ENCODE results near the gene PIM3. TPM values are rescaled to one million over a fixed set of nuclear protein-coding genes. Genes with fewer than 3 reads are reported as not detected.
A peak's percentile ranks its signal among the peaks of the same experiment; 100 is the strongest.

Gene PIM3
- total RNA-seq, 1 experiment from 2014 or later = 9.3 TPM

DNA sequence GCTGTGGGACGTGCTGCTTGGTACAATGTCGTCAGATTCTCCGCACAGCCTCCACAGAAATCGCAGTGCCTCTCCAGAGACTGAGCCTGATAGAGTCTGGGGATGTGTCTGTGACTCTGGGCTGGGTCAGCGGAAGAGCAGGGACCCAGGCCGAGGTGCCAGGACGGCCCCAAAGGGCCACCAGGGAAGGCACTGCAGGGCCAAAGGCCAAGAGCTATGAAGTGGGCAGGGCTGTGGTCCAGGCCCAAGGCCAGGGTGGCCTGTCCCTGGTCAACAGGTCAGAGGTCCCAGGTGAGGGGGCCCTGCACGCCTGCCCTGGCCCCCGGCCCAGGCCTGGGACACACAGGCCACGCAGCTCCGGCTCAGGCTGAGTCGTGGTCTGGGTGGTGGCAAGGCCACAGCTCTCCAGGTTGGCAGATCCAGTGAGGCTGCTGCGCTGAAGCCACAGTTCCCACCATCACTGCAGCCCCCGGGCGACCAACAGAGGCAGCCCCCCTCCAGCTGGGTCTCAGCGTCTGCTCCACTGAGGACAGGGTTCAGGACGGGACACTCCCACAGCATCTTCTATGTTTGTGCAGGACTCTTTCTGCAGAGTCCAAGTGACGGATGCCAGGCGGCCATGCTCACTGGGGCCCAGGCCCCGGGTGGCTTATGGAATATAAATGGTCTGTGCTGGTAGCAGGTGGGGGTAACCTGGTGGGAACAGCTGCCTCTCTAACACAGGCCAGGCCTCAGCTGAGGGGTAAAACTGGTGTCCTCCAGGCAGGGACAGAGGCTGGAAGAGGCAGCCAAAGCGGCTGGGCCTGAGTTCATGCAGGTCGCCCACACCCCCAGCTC is 4.8 kb upstream of the PIM3 start:
- no peak for DNase-seq (ENCODE audit: low read depth)

DNA sequence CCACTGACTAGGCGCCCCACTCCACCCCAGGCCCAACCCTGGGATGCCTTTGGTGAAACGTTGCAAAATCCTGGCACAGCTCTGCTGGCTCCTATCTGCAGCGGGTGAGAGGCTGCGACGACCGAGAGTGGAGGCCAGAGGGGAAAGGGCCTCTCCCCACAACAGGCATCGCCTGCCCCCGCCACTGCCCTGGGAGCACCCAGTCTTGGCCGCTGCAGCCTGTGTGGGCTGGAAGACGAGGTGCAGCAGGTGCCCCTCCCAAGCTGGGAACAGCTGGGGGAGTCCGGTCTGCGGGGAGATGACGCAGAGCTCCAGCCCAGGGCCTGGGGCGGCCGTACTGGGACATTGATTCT is 4.2 kb upstream of the PIM3 start:
- DNase-seq (ENCODE audit: low read depth) = no peak

DNA sequence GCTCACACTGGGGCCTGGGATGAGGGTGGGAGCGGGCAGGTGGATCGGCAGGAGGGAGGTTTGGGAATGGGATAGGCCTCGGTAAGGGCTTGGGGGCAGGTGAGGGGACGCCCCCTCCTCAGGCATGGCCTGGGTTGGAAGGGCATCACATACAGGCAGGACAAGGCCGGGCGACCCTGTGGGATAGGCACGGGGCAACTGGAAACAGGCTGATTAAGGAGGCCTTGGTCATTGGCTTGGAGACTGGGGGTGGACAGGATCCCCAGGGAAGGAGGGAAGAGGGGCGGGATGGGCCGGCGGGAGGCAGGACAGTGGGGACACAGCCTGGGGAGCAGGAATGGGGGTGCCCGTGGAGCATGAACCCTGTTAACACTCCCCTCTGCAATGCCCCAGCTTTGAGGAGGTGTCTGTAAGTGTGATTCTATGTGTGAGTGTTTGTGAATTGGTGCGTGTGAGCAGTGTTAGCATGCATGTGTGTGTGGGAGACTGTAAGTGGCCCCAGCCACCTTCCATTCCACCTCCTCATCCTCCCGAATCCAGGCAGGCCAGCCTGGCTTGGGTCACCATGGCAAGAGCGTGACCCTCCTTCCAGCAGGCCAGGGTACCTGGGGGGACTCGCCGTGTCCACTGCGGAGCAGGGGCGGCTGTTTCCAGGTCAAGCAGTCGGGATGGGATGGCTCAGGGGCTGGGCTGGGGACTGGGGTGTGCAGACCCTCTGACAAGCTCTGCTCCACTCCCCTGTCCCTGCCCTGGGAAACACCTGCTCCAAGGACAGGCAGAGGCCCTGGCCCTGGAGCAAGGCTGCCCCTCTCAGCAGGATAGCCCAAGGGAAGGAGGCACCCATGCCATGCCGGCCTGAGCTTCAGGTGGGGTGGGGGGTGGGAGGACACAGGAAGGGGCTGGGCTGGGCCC is 3.4 kb upstream of the PIM3 start:
- DNase-seq (ENCODE audit: low read depth) = no peak

DNA sequence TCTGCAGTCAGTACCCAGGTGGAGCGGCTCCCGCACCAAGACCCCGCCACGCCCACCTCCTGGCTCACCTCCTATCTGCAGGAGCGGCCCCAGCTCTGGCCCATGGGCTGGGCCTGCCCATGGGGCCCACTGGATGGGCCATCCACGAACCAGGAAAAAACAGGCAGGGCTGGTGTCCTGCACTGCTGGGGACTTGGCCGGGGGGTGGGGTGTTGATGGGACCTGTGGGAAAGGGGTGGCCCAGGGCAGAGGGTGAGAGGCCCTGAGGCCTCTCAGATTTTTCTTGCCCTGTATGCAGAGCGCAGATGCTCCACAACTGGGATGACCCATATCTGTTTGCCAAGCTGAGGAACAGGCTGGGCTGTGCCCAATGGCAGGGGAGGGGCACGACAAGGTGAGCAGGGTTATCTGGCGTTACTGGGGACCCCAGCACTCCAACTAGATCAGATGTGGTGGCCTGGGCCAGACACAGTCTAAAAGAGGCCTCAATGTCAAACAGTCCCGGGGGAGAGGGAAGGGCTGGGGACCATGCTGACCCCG is 2.7 kb upstream of the PIM3 start:
- no peak for DNase-seq (ENCODE audit: low read depth)

GRCh38 chr22:49958366-49958921 is 2.1 kb upstream of the PIM3 start:
- no peak for DNase-seq (ENCODE audit: low read depth)

- no peak for DNase-seq (ENCODE audit: low read depth)
Measured at GRCh38 chr22:49958931-49959781, 1.4 kb upstream of the PIM3 start.

DNA sequence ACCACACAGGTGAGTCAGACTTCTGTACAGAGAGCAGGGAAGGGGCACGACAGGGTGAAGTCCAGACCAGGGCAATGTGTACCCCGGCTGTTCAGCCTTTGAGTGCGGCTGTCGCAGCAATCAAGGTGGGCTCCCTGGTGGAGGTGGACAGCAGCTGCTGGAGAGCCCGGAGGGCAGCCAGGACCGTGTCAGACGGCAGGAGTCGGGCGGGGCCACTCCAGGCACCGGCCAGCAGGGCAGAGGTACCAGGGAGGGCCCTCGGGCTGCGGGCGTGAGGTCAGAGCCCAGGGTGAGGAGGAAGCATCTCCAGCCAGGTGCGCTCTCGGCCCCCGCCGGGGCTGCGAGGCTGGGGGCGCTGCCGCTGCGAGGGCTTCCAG is 802 bp upstream of the PIM3 start:
- DNase-seq (ENCODE audit: low read depth) = peak; percentile 44

GRCh38 chr22:49961005-49961600 is 531 bp downstream of the PIM3 start:
- peak; percentile 37 for DNase-seq (ENCODE audit: low read depth)

- no peak for DNase-seq (ENCODE audit: low read depth)
Measured at GRCh38 chr22:49961601-49962011, 1.0 kb downstream of the PIM3 start.

- peak; percentile 93 for DNase-seq (ENCODE audit: low read depth)
Measured at GRCh38 chr22:49962012-49962750, 1.6 kb downstream of the PIM3 start.

- DNase-seq (ENCODE audit: low read depth) = no peak
Measured at GRCh38 chr22:49962751-49963646, 2.4 kb downstream of the PIM3 start.

- no peak for DNase-seq (ENCODE audit: low read depth)
Measured at GRCh38 chr22:49963647-49964026, 3.1 kb downstream of the PIM3 start.

DNA sequence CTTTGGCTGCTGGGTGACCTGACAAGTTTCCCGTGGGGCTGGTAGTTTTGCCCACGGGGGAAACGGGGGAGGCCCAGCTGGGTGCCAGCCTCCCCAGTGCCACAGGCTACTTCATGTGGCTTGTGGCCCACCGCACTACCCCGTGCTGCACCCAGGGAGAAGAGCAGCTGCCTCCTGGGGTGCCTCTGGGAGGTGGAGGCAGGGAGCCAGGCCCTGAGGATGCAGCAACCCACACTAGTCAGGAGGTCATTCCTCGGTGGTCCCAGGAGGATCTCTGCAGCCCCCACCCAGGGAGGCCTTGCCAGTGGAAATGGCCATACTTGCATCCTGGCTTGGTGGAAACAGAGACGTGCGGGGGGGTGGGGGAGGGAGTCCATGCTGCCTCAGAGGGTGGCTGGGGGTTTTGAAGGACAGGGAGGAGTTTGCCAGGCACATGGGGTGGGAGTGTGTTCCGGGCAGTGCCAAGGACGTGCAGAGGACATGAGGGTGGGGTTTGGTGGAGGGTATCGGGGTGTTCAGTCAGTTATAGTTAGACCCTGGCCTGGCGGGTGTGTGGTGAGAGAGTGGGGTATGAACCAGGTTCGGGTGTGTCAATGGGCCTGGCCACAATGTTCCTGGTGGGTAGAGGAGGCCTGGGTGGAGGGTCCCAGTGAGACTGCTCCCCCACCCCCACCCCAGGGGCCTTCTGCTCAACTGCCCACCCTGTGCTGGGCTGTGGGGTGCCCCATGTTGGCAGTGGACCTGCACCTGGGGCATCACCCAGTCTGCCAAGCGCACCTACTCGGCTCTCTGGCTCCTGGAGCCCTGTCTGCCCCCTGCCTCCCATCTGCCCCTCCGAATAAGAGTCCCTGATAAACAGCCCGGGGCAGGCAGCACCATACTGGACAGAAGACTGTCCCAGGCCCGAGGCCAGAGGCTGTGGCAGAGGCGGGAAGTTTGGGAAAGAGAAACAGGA is 3.8 kb downstream of the PIM3 start:
- DNase-seq (ENCODE audit: low read depth) = no peak

- DNase-seq (ENCODE audit: low read depth) = no peak
Measured at GRCh38 chr22:49965091-49966040, 4.8 kb downstream of the PIM3 start.

DNA sequence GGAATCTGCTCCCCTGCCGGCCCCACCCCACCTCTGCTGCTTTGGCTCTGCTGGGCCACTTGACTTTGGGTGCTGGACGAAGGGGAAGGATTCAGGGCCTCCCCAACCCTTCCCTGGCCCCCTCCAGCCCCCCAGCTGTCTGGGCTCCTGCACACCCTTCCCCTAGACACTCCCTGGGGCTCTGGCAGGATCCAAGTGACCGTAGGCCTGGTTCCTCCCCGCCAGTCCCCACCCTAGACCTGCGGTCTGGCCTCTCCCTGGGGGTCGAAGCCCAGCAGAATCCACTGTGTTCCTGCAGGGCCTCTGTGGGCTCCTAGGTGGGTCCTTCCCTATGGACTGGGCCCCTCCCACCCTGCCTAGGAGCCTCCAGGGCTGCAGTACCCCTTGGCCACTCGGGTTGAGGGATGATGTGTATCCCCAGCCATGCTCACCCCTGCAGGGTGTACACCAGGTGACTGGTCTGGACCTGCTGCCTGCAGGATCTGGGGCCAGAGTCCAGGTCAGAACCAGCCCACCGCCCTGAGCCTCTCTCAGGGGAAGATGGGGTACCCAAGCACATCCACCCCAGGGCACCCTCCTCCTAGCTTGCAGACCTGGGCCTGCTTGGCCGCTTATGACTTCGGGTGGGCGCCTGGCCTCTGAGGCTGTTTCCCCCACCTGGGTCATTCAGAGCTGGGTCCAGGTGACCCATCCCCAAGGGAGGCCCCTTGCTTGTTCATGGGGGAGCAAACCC is 5.6 kb downstream of the PIM3 start:
- no peak for DNase-seq (ENCODE audit: low read depth)
